SK-N-SH (cell line): ENCODE measurements around the gene THSD7B. TPM values are rescaled to one million over a fixed set of nuclear protein-coding genes. Genes with fewer than 3 reads are reported as not detected.
"Not testable (repeated sequence)": the region's sequence is repeated elsewhere in the genome, so short reads cannot be mapped to it uniquely, and the experiment has no call there.

Experiments used
- CTCF ChIA-PET: fragments of 300-600, 350-600 bp; formaldehyde crosslinking; extraction: SDS; loops from one replicate; lab custom pipeline; 2021; lab: Yijun Ruan, JAX
- POLR2A ChIA-PET: fragments of 350-600 bp; sonication (Branson Sonifier 250); formaldehyde crosslinking; extraction: SDS; loops from one replicate; lab custom pipeline; 2020; ENCODE audit warnings: antibody characterized with exemption, inconsistent platforms; lab: Yijun Ruan, JAX
- DNase-seq: peaks from one replicate; pipeline ENCODE4 v3.0.0; 2012
- H2AFZ ChIP-seq: fragments of 200-600 bp; sonication (generic); 2 replicates; pipeline ENCODE4 v1.8.1; 2016; ENCODE audit warnings: antibody characterized with exemption, mild to moderate bottlenecking, low read depth
- H3F3A ChIP-seq: fragments of 200-600 bp; sonication (generic); replicated peaks from 2 replicates; pipeline ENCODE3; 2016; ENCODE audit warnings: antibody characterized with exemption, mild to moderate bottlenecking; ENCODE audit not compliant: insufficient read depth
- H3K27ac ChIP-seq, 2 experiments: fragments of 200-500 bp in 1 of 2; fragments of 200-600 bp in 1 of 2; sonication (Bioruptor generic) in 1 of 2; sonication (generic), shearing (Covaris generic) in 1 of 2; 2 replicates each; pipeline versions ENCODE4 v1.5.1 to v1.6.1; 2014 to 2016; ENCODE audit warnings: low read depth in 2 of 2, inconsistent platforms in 1 of 2, low read length in 1 of 2, mild to moderate bottlenecking in 1 of 2, mixed read lengths in 1 of 2
- H3K27me3 ChIP-seq: fragments of 200-600 bp; sonication (generic), shearing (Covaris generic); 2 replicates; pipeline ENCODE4 v1.6.1; 2016; ENCODE audit warnings: mixed run types; ENCODE audit not compliant: insufficient read depth
- H3K36me3 ChIP-seq, 2 experiments: fragments of 200-500 bp in 1 of 2; fragments of 200-600 bp in 1 of 2; sonication (Bioruptor generic) in 1 of 2; sonication (generic) in 1 of 2; replicated peaks in 1 of 2; 2 replicates each; pipeline versions ENCODE3 to v1.5.1; 2014 to 2016; ENCODE audit warnings: low read length in 1 of 2, mild to moderate bottlenecking in 1 of 2; ENCODE audit not compliant: insufficient read depth in 2 of 2, control insufficient read depth in 1 of 2
- H3K4me1 ChIP-seq, 2 experiments: fragments of 200-500 bp in 1 of 2; fragments of 200-600 bp in 1 of 2; sonication (Bioruptor generic) in 1 of 2; sonication (generic), shearing (Covaris generic) in 1 of 2; 2 replicates each; pipeline versions ENCODE4 v1.5.1 to v1.6.1; 2014 to 2016; ENCODE audit warnings: low read depth in 1 of 2, low read length in 1 of 2, mixed run types in 1 of 2; ENCODE audit not compliant: insufficient read depth in 2 of 2, control insufficient read depth in 1 of 2
- H3K4me2 ChIP-seq: fragments of 200-600 bp; sonication (generic), shearing (Covaris generic); 2 replicates; pipeline ENCODE4 v1.6.1; 2017; ENCODE audit warnings: mixed run types
- H3K4me3 ChIP-seq, 2 experiments: fragments of 200-500 bp in 1 of 2; fragments of 200-600 bp in 1 of 2; sonication (Bioruptor generic) in 1 of 2; sonication (generic), shearing (Covaris generic) in 1 of 2; 2 replicates each; pipeline versions ENCODE4 v1.5.1 to v1.8.1; 2014 to 2016; ENCODE audit warnings: low read depth in 2 of 2, inconsistent platforms in 1 of 2, low read length in 1 of 2, mild to moderate bottlenecking in 1 of 2, mixed read lengths in 1 of 2, moderate library complexity in 1 of 2
- H3K79me2 ChIP-seq: fragments of 200-600 bp; sonication (generic); 2 replicates; pipeline ENCODE4 v1.8.1; 2017; ENCODE audit warnings: mild to moderate bottlenecking; ENCODE audit not compliant: insufficient read depth
- H3K9ac ChIP-seq: fragments of 200-600 bp; sonication (generic); 2 replicates; pipeline ENCODE4 v1.6.1; 2017; ENCODE audit warnings: mixed run types
- H3K9me2 ChIP-seq: fragments of 200-600 bp; sonication (generic); 2 replicates; pipeline ENCODE4 v1.6.1; 2017; ENCODE audit warnings: mixed run types
- H3K9me3 ChIP-seq: fragments of 200-600 bp; sonication (generic); 2 replicates; pipeline ENCODE4 v1.6.1; 2017; ENCODE audit warnings: mixed run types, mild to moderate bottlenecking, moderate library complexity
- H4K20me1 ChIP-seq: fragments of 200-600 bp; sonication (generic); 2 replicates; pipeline ENCODE4 v1.6.1; 2017; ENCODE audit warnings: mild to moderate bottlenecking, mixed run types; ENCODE audit not compliant: insufficient read depth
- CTCF ChIP-seq: fragments of 200-600 bp; sonication (generic); IDR thresholded peaks from 2 replicates; pipeline ENCODE4 v1.6.1; 2017; ENCODE audit warnings: antibody characterized with exemption, mild to moderate bottlenecking, moderate library complexity
- ELF1 ChIP-seq: IDR thresholded peaks from 2 replicates; pipeline ENCODE4 v1.4.0; 2012
- FOSL2 ChIP-seq: IDR thresholded peaks from 2 replicates; pipeline ENCODE4 v1.4.0; 2012; ENCODE audit warnings: low read depth, mild to moderate bottlenecking, moderate library complexity, borderline replicate concordance
- FOXJ3 ChIP-seq: sonication (generic); formaldehyde crosslinking; IDR thresholded peaks from 2 replicates; pipeline ENCODE4 v1.5.1; 2020; ENCODE audit warnings: mild to moderate bottlenecking, missing genetic modification reagents
- FOXM1 ChIP-seq: IDR thresholded peaks from 2 replicates; pipeline ENCODE4 v1.4.0; 2012; ENCODE audit warnings: low read depth, mild to moderate bottlenecking
- GATA2 ChIP-seq: sonication (generic); formaldehyde crosslinking; IDR thresholded peaks from 2 replicates; pipeline ENCODE4 v1.5.0; 2020; ENCODE audit warnings: mild to moderate bottlenecking, missing genetic modification reagents
- IRF3 ChIP-seq: fragments of 150-350 bp; IDR thresholded peaks from 2 replicates; pipeline ENCODE4 v1.6.1; 2016; ENCODE audit warnings: mild to moderate bottlenecking, low read depth, low read length
- JUND ChIP-seq: IDR thresholded peaks from 2 replicates; pipeline ENCODE4 v1.4.0; 2012
- MEF2A ChIP-seq: IDR thresholded peaks from 2 replicates; pipeline ENCODE4 v1.4.0; 2012; ENCODE audit warnings: low read depth, borderline replicate concordance
- NFIC ChIP-seq: IDR thresholded peaks from 2 replicates; pipeline ENCODE4 v1.4.0; 2012; ENCODE audit warnings: borderline replicate concordance
- NRF1 ChIP-seq: IDR thresholded peaks from 2 replicates; pipeline ENCODE4 v1.6.1; 2012; ENCODE audit warnings: low read depth, mild to moderate bottlenecking, low read length
- PBX3 ChIP-seq: IDR thresholded peaks from 2 replicates; pipeline ENCODE4; 2012
- RFX5 ChIP-seq: IDR thresholded peaks from 2 replicates; pipeline ENCODE4 v1.6.1; 2012; ENCODE audit warnings: mild to moderate bottlenecking, improper control_type of control experiment, low read length
- RXRA ChIP-seq: IDR thresholded peaks from 2 replicates; pipeline ENCODE4 v1.4.0; 2012; ENCODE audit warnings: low read depth, mild to moderate bottlenecking, borderline replicate concordance
- SIN3A ChIP-seq: IDR thresholded peaks from 2 replicates; pipeline ENCODE4 v1.6.1; 2012; ENCODE audit warnings: low read depth, mild to moderate bottlenecking, low read length, moderate library complexity, borderline replicate concordance
- SMC3 ChIP-seq: IDR thresholded peaks from 2 replicates; pipeline ENCODE4 v1.6.1; 2012; ENCODE audit warnings: low read depth, low read length, improper control_type of control experiment
- TAF1 ChIP-seq: IDR thresholded peaks from 2 replicates; pipeline ENCODE4 v1.6.1; 2012; ENCODE audit warnings: low read depth, mild to moderate bottlenecking, low read length, moderate library complexity, borderline replicate concordance
- TCF12 ChIP-seq: IDR thresholded peaks from 2 replicates; pipeline ENCODE4 v1.4.0; 2012
- USF1 ChIP-seq: IDR thresholded peaks from 2 replicates; pipeline ENCODE4 v1.4.0; 2012; ENCODE audit warnings: low read depth, borderline replicate concordance
- YY1 ChIP-seq: IDR thresholded peaks from 2 replicates; pipeline ENCODE4 v1.4.0; 2012; ENCODE audit warnings: low read depth, mild to moderate bottlenecking
- ZBTB33 ChIP-seq: IDR thresholded peaks from 2 replicates; pipeline ENCODE4 v1.4.0; 2012; ENCODE audit warnings: low read depth, borderline replicate concordance
- WGBS: methylation state at CpG from one replicate; pipeline ENCODE4 v1.1.6; 2017; ENCODE audit warnings: low lambda C conversion rate; 5-methylcytosine and 5-hydroxymethylcytosine counted together
- polyA plus RNA-seq, 3 experiments: library from polyadenylated mRNA; depleted of rRNA; stranded (reverse); fragments of >200 nt; gene quantifications; 2 replicates each; pipeline ENCODE4 v1.2.3, GENCODE V29; 2012

The THSD7B gene
- polyA plus RNA-seq, 1 of the 3 experiments (the other 2 are of a cell fraction) = not detected

- DNase-seq = no peak
- Histone ChIP-seq H3K36me3 (no peaks in the 10 kb centered on the region), H3K4me3 (no peak overlapping the region), H3K9me2 (no peaks in the 10 kb centered on the region), H3K27ac (no peak overlapping the region), H3K27me3 (no peaks in the 10 kb centered on the region), H3K4me1 (no peaks in the 10 kb centered on the region), H3F3A (no peaks in the 10 kb centered on the region), H3K4me2 (no peak overlapping the region), H4K20me1 (no peaks in the 10 kb centered on the region), H3K9me3 (no peaks in the 10 kb centered on the region), H2AFZ (no peak overlapping the region), H3K9ac (no peak overlapping the region), H3K79me2 (no peaks in the 10 kb centered on the region)
- POLR2A ChIA-PET = no interaction called here
- WGBS = 27% methylated on average over 1 of the region's 1 CpG
- no peak for TF ChIP-seq YY1
- TF ChIP-seq IRF3 = no peak
- CTCF ChIA-PET = no interaction called here
Observed at GRCh38 chr2:137566387-137566786, 801.0 kb downstream of the THSD7B start.

- Histone ChIP-seq H2AFZ (no peak overlapping the region), H3K4me2 (no peak overlapping the region), H3K79me2 (no peaks in the 10 kb centered on the region), H3F3A (no peaks in the 10 kb centered on the region), H3K36me3 (no peaks in the 10 kb centered on the region), H3K27me3 (no peaks in the 10 kb centered on the region), H3K9ac (no peak overlapping the region), H3K9me3 (no peaks in the 10 kb centered on the region), H4K20me1 (no peaks in the 10 kb centered on the region), H3K27ac (no peak overlapping the region), H3K4me3 (no peak overlapping the region), H3K4me1 (no peaks in the 10 kb centered on the region), H3K9me2 (no peaks in the 10 kb centered on the region)
- no peak for DNase-seq
- POLR2A ChIA-PET = no interaction called here
- 33% methylated on average over 3 of the region's 3 CpGs for WGBS
- CTCF ChIA-PET = interaction anchor here (0.8 kb wide), 1 partner anchor 109 kb away, joined by 3 read pairs; no protein-coding TSS in a partner anchor
- no peak for TF ChIP-seq NFIC
- TF ChIP-seq FOXJ3 (CRISPR knock-in tag) = no peak
- TF ChIP-seq SIN3A = no peak
- TF ChIP-seq TCF12 = no peak
- TF ChIP-seq PBX3 = no peak
- TF ChIP-seq ZBTB33 = no peak
- no peak for TF ChIP-seq MEF2A
- TF ChIP-seq GATA2 (CRISPR knock-in tag) = no peak
- no peak for TF ChIP-seq RFX5
- no peak for TF ChIP-seq USF1
- TF ChIP-seq NRF1 = no peak
- no peak for TF ChIP-seq CTCF
- no peak for TF ChIP-seq FOSL2
- no peak for TF ChIP-seq RXRA
- no peak for TF ChIP-seq ELF1
- no peak for TF ChIP-seq SMC3
- no peak for TF ChIP-seq TAF1
- no peak for TF ChIP-seq FOXM1
- TF ChIP-seq JUND = no peak
Observed at GRCh38 chr2:137570484-137570883, 805.1 kb downstream of the THSD7B start.

GRCh38 chr2:137587834-137588233, 822.5 kb downstream of the THSD7B start:
- H3K36me3 ChIP-seq, DNase-seq, H2AFZ ChIP-seq, H4K20me1 ChIP-seq, H3K4me3 ChIP-seq, H3K9me2 ChIP-seq, H3F3A ChIP-seq, POLR2A ChIA-PET, H3K4me1 ChIP-seq, H3K9me3 ChIP-seq, H3K27me3 ChIP-seq, CTCF ChIA-PET, H3K27ac ChIP-seq, H3K9ac ChIP-seq, H3K79me2 ChIP-seq, H3K4me2 ChIP-seq: not testable (repeated sequence)
- 29% methylated on average over 3 of the region's 5 CpGs for WGBS
